Measurements from ENCODE around the gene SCML1.
"Not testable (repeated sequence)": the region's sequence is repeated elsewhere in the genome, so short reads cannot be mapped to it uniquely, and the experiment has no call there.

The SCML1 gene

DNA sequence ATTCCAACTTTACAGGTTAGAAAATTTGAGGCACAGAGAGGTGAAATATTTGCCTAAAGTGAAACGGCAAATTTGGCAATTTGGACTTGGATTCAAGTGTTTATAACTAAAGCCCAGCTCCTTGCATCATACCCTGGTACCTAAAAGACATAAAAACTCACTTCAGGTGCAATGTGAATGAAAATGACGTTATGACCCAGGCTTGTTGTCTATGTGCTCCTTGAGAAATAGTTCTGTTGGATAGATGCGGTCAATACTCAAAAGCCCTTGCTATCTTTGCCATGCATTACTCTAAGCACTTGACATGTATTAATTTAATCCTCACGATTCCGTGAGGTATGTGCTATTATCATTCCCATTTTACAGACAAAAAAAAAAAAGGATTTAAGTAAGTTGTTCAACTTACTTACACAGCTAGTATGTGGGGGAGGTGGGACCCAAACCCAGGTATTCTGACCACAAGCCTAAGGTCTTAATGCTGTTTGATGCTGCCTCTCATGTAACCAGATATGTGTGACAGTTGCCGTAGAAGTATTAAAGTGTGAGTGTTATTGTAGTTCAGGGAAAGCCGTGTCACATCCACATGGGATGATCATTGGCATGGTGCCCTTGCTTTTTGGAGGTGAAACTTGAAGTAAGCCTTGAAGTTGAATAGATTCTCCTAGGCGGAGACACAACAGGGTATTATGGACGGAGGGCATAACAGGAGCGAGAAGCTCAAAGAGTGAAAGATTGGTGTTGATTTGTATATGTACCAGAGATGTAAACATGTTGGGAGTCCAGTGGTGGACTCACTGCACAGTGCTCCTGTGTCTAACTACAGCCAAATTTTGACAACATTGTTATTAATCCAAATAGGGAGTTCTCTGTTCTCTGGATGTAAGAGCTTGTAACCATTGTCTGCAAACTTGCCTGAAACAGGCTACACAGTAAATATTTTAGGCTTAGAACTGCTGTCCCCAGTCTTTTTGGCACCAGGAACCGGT, 3.1 kb downstream of the SCML1 start:
- no peak for DNase-seq

DNA sequence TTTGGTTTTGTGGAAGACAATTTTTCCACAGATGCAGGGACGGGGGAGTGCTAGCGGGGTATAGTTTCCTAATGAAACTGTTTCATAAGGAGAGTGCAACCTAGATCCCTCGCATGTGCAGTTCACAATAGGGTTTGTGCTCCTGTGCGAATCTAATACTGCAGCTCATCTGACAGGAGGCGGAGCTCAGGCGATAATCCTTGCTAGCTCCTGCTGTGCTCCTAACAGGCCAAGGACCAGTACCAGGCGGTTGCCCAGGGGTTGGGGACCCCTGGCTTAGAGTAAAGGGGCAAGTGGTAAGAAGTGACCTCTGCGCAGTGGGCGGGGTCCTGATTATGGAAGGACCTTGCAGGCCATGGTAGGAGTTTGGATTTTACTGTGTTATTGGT, 3.8 kb downstream of the SCML1 start:
- no peak for DNase-seq

- DNase-seq: no peak
Measured at GRCh38 chrX:17743913-17744312, 6.6 kb downstream of the SCML1 start.

GRCh38 chrX:17744896-17745523, 7.7 kb downstream of the SCML1 start:
- DNase-seq: peak; percentile 1

- DNase-seq: no peak
Measured at GRCh38 chrX:17747692-17748091, 10.4 kb downstream of the SCML1 start.

- no peak for DNase-seq
Measured at GRCh38 chrX:17748684-17749083, 11.4 kb downstream of the SCML1 start.

- no peak for DNase-seq
Measured at GRCh38 chrX:17750436-17750835, 13.1 kb downstream of the SCML1 start.

- no peak for DNase-seq
Measured at GRCh38 chrX:17758382-17758781, 21.1 kb downstream of the SCML1 start.

DNA sequence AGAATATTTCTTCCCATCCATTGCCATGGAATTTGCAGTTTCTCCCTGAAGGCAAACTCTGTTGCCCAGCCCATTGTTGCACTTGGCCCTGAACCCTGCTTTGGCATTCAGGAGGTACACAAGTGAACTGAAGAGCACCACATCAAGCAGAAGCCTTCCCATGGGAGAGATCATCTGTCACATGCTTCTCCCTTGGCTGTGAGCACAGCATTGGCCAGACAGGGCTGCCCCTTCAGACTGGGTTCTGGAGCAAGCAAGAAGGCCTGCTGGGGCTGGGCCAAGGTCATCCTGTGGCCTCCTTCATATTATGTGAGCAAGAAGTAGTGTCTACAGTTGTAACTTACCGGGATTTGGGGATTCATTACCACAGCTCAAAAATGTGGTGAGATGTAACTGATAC, 22.7 kb downstream of the SCML1 start:
- no peak for DNase-seq

DNA sequence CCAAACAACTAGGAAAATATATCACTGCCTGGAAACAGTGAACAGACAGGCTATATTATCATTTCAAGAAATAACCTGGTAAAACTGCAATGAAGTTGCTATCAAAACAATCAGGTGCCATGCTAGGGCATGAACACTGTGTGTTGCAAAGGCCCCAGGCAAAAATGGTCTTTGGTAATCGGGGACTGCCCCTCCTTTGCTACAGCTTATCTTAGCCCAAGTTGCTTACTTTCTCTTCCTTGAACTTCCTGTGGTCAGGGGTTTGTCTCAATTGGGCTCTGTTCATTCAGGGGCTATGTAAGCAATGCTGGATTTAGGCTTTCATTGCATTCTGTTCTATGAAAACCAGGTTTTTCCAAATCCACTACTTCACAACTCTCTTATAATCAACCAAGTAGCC, 30.4 kb downstream of the SCML1 start:
- DNase-seq: no peak

- DNase-seq: no peak
Measured at GRCh38 chrX:17768997-17769396, 31.7 kb downstream of the SCML1 start.

GRCh38 chrX:17769701-17770269, 32.5 kb downstream of the SCML1 start:
- DNase-seq: no peak

DNA sequence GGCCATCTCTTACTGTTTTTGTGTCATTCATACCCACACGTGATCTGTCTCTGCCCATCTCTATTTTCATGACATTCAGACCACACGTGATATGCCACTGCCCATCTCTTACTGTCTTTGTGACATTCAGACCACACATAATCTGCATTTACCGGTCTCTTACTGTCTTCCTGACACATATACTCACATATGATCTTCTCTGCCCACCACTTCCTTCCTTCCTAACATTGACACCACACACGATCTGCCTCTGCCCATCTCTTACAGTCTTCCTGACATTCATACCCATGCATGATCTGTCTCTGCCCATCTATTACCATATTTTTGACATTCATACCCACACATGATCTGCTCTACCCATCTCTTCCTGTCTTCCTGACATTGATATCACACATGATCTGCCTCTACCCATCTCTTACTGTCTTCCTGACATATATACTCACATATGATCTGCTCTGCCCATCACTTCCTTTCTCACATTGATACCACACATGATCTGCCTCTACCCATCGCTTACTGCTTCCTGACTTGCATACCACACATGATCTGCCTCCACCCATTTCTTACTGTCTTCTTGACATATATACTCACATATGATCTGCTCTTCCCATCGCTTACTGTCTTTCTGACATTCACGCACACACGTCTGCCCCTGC, 36.1 kb downstream of the SCML1 start:
- DNase-seq: no peak

DNA sequence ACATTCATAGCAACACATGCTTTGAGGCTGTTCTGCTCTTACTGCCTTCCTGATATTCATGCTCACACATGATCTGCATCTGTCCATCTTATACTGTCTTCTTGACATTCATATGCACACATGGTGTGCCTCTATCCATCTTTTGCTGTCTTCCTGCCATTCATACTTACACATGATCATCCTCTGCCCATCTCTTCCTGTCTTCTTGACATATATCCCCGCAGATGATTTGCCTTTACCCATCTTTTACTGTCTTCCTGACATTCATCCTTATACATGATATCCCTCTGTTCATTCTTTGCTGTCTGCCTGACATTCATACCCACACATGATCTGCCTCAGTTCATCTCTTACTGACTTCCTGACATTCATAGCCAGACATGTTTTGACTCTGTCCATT, 36.8 kb downstream of the SCML1 start:
- no peak for DNase-seq

GRCh38 chrX:17778997-17779396, 41.7 kb downstream of the SCML1 start:
- DNase-seq: no peak

DNA sequence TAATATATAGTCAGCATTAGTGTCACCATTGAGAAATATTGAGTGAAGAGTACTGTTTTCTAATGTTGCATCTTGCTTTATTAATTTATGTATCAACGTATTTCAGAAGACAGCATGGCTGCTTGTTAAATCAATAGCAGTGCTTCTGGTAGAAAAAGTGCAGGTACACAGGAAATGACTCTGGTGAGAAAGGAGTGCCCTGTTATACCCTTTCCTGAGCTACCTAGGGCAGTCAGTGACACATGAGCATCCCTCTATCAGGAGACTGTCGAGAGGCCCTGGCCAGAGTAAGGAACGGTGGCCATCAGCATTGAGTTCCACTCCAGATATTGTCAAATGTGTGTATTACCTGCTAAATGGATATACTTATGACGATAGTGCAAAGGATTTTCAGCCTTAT, 42.1 kb downstream of the SCML1 start:
- DNase-seq: no peak

DNA sequence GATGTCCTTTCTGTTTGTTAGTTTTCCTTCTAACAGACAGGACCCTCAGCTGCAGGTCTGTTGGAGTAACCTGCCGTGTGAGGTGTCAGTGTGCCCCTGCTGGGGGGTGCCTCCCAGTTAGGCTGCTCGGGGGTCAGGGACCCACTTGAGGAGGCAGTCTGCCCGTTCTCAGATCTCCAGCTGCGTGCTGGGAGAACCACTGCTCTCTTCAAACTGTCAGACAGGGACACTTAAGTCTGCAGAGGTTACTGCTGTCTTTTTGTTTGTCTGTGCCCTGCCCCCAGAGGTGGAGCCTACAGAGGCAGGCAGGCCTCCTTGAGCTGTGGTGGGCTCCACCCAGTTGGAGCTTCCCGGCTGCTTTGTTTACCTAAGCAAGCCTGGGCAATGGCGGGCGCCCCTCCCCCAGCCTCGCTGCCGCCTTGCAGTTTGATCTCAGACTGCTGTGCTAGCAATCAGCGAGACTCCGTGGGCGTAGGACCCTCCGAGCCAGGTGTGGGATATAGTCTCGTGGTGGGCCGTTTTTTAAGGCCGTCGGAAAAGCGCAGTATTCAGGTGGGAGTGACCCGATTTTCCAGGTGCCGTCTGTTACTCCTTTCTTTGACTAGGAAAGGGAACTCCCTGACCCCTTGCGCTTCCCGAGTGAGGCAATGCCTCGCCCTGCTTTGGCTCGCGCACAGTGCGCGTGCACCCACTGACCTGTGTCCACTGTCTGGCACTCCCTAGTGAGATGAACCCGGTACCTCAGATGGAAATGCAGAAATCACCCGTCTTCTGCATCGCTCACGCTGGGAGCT, 49.5 kb downstream of the SCML1 start:
- not testable (repeated sequence) for DNase-seq

- DNase-seq: no peak
Measured at GRCh38 chrX:17787557-17787956, 50.3 kb downstream of the SCML1 start.

DNA sequence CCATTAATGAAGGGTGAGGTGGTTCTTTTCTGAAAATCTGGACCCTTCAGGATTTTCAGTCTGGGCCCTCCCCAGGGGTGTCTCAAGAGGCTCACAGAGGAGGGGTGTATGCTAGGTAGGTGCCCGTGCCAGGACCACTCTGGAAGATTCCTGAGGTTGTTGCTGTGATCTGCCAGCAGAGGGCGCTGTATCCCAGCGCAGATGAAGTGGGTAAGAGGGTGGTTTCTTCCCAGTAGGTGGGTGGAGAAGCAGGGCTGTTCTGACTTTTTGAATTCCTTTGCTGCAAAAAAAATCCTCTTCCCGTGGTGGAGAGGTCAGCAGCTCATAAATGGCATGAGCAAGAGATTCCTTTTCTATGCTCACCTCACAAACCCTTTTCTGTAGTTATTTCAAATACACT, 51.1 kb downstream of the SCML1 start:
- peak; percentile 23 for DNase-seq

- DNase-seq: no peak
Measured at GRCh38 chrX:17788956-17789562, 51.8 kb downstream of the SCML1 start.

GRCh38 chrX:17792826-17793225, 55.5 kb downstream of the SCML1 start:
- no peak for DNase-seq

- no peak for DNase-seq
Measured at GRCh38 chrX:17798921-17799320, 61.6 kb downstream of the SCML1 start.

Measured in fibroblast of skin of right quadriceps (primary cell).